ENCODE results near the gene YIPF1. TPM values are rescaled to one million over a fixed set of nuclear protein-coding genes. Genes with fewer than 3 reads are reported as not detected.
A peak's percentile ranks its signal among the peaks of the same experiment; 100 is the strongest.

YIPF1 gene
- total and polyA plus RNA-seq, 2 experiments from 2014 or later: 14.4 to 29.7 TPM

- H3K27ac ChIP-seq: no peak overlapping the region
- TF ChIP-seq, protein P1, sequence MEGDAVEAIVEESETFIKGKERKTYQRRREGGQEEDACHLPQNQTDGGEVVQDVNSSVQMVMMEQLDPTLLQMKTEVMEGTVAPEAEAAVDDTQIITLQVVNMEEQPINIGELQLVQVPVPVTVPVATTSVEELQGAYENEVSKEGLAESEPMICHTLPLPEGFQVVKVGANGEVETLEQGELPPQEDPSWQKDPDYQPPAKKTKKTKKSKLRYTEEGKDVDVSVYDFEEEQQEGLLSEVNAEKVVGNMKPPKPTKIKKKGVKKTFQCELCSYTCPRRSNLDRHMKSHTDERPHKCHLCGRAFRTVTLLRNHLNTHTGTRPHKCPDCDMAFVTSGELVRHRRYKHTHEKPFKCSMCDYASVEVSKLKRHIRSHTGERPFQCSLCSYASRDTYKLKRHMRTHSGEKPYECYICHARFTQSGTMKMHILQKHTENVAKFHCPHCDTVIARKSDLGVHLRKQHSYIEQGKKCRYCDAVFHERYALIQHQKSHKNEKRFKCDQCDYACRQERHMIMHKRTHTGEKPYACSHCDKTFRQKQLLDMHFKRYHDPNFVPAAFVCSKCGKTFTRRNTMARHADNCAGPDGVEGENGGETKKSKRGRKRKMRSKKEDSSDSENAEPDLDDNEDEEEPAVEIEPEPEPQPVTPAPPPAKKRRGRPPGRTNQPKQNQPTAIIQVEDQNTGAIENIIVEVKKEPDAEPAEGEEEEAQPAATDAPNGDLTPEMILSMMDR (IDR thresholded peaks at IDR 0.05; ENCODE audit: low read depth, low read length): peak; percentile 10
- H3K36me3 ChIP-seq: no peaks in the 10 kb centered on the region
- H3K9me3 ChIP-seq (ENCODE audit: low read depth): no peaks in the 10 kb centered on the region
- peaks cover 19% of the 10 kb centered on the region for H3K4me1 ChIP-seq (ENCODE audit: low read depth)
- DNase-seq (ENCODE audit: low read depth in 1 of 2, low spot score in 1 of 2): peak in 1 of 2 donors; percentile 7
- no peak overlapping the region for H3K4me3 ChIP-seq
- H3K27me3 ChIP-seq: no peaks in the 10 kb centered on the region
These were observed 78.2 kb downstream of the YIPF1 start for GRCh38 chr1:53811414-53811851.

DNA sequence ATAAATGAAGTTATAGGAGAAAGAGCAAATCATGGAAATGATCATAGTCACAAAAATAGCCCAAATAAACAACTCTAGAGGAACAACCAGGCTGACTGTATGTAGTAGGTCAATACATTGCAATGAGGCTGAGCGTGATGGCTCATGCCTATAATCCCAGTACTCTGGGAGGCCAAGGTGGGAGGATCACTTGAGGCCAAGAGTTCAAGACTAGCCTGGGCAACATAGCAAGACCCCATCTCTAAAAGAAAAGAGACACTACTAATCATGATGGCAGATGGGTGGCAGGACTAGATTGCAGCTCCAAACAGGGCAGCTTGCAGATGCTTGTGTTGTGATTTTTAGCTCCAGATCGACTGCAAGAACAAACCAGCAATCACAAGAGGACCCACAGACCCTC lies 79.1 kb downstream of the YIPF1 start:
- Histone ChIP-seq H3K36me3 (no peaks in the 10 kb centered on the region), H3K9me3 (ENCODE audit: low read depth) (no peaks in the 10 kb centered on the region), H3K27me3 (no peaks in the 10 kb centered on the region), H3K4me3 (no peak overlapping the region), H3K4me1 (ENCODE audit: low read depth) (peaks cover 19% of the 10 kb centered on the region), H3K27ac (no peak overlapping the region)
- no peak for DNase-seq (ENCODE audit: low read depth in 1 of 2, low spot score in 1 of 2)
- TF ChIP-seq, protein P1 (IDR thresholded peaks at IDR 0.05; ENCODE audit: low read depth, low read length): no peak

GRCh38 chr1:53810007-53810406 lies 79.6 kb downstream of the YIPF1 start:
- Histone ChIP-seq H3K36me3 (no peaks in the 10 kb centered on the region), H3K9me3 (ENCODE audit: low read depth) (no peaks in the 10 kb centered on the region), H3K4me3 (no peak overlapping the region), H3K27ac (no peak overlapping the region), H3K27me3 (no peaks in the 10 kb centered on the region), H3K4me1 (ENCODE audit: low read depth) (peaks cover 19% of the 10 kb centered on the region)
- TF ChIP-seq, protein P1 (IDR thresholded peaks at IDR 0.05; ENCODE audit: low read depth, low read length): no peak
- DNase-seq (ENCODE audit: low read depth in 1 of 2, low spot score in 1 of 2): no peak

- H3K27me3 ChIP-seq: no peaks in the 10 kb centered on the region
- H3K36me3 ChIP-seq: no peaks in the 10 kb centered on the region
- H3K4me1 ChIP-seq (ENCODE audit: low read depth): peaks cover 19% of the 10 kb centered on the region
- TF ChIP-seq, protein P1 (IDR thresholded peaks at IDR 0.05; ENCODE audit: low read depth, low read length): no peak
- no peak overlapping the region for H3K4me3 ChIP-seq
- H3K9me3 ChIP-seq (ENCODE audit: low read depth): no peaks in the 10 kb centered on the region
- peak overlapping the region; percentile 5 for H3K27ac ChIP-seq
- no peak for DNase-seq (ENCODE audit: low read depth in 1 of 2, low spot score in 1 of 2)
These were observed 81.7 kb downstream of the YIPF1 start for GRCh38 chr1:53807916-53808315.

DNA sequence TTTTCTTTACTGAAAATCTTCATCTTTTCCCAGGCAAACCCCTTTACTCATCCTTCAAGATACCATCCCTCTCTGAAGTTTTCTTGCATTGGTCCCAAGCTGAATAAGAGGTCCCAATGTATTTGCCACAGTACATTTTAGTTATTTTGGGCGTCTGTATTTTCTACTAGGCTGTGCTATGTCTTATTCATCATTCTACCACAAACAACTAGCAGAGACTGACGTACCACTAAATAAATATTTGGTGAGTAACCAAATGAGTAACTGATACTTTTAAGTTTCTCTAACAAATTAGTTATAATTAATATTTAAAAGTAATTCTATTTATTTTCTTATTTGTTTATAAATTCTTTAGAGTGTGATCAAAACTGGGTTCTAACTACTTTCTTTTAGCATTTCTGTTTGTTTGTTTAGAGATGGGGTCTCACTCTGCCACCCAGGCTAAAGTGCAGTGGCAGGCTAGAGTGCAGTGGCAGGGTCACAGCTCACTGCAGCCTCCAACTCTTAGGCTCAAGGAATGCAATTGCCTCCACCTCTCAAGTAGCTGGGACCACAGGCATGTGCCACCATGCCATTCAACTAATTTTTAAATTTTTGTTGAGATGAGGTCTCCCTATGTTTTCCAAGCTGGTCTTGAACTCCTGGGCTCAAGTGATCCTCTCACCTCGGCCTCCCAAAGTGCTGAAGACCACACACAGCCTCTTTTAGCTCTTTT lies 84.6 kb downstream of the YIPF1 start:
- no peak overlapping the region for H3K27ac ChIP-seq
- H3K9me3 ChIP-seq (ENCODE audit: low read depth): no peaks in the 10 kb centered on the region
- H3K4me3 ChIP-seq: no peak overlapping the region
- no peak for DNase-seq (ENCODE audit: low read depth in 1 of 2, low spot score in 1 of 2)
- H3K4me1 ChIP-seq (ENCODE audit: low read depth): peaks cover 19% of the 10 kb centered on the region
- no peaks in the 10 kb centered on the region for H3K36me3 ChIP-seq
- TF ChIP-seq, protein P1 (IDR thresholded peaks at IDR 0.05; ENCODE audit: low read depth, low read length): no peak
- no peaks in the 10 kb centered on the region for H3K27me3 ChIP-seq
